ENCODE data around the gene NHLH1.

Gene NHLH1

DNA sequence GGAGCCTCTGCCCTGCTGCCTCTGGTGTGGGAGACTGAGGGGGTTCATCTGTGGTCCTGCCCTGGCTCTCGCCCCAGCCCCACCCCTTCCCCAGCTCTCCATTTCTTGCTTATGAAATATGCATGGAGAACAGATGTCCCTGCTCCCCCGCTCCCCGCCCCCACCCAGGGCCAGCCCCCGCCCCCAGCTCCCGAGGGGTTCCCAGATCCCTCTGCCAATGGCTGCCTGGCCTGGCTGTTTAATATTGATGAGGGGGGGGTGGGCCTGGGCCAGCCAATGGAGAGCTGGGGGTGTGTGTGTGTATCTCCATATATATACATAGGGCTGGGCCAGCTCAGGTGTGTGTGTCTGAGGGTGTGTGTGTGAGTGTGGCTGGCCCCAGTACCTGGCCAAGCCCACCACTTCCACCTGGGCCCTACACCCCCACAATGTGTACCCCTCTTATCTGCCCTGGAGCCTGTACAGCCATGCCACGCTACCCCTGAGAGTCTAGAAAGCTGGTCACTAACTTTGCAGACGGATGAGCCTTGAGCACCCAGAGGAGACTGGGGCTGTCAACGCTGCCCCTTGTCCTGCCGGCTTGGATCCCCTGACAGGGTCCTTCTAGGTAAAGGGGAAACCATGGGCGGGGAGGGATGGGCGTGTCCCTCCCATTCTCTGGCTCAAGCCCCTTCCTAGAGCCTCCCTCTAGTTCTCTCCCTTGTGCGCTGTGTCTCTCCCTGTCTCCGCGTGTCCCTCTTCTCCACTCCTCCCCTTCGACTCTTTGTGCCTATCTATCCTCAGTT lies at the start of gene NHLH1:
Gene NHLH1, plus strand, starts transcription at position 341 of the 785 bp plus-strand sequence. CDS start 3,661 bp downstream, outside the sequence.
- DNase-seq (ENCODE audit: low read depth in 3 of 3, low spot score in 1 of 3) = no peak

DNA sequence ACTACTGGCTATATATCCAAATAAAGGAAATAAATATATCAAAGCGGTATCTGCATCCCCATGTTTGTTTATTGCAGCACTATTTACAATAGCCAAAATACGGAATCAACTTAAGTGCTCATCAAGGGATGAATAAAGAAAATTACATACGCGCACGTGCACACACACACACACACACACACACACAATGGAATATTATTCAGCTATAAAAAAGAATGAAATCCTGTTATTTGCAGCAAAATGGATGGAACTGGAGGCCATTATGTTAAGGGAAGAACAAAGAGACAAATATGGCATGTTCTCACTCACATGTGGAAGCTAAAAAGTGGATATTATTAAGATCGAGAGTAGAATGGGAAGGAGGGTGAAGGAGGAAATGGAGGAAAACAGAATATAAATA lies 44.0 kb upstream of the NHLH1 start:
- no peak for DNase-seq (ENCODE audit: low read depth in 3 of 3, low spot score in 1 of 3)

DNA sequence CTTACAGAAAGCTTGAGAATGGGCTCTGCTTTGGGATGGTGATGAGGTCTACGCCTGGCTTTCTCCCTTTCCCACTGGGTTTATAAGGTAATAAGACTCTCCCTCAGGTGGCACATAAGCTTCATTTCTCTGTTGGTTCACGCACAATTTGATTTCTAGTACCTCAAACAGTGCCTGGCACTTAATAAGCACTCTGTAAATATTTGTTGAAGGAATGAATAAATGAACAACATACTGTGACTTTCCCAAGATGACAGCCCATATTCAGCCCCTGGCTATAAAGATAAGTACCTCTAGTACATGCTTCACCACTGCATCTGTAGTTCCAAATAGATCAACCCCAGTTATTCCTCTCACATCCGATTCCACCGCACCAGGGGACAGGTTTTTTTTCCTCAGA lies 41.6 kb upstream of the NHLH1 start:
- DNase-seq (ENCODE audit: low read depth in 3 of 3, low spot score in 1 of 3) = no peak

GRCh38 chr1:160326418-160326817 lies 40.5 kb upstream of the NHLH1 start:
- no peak for DNase-seq (ENCODE audit: low read depth in 3 of 3, low spot score in 1 of 3)

DNA sequence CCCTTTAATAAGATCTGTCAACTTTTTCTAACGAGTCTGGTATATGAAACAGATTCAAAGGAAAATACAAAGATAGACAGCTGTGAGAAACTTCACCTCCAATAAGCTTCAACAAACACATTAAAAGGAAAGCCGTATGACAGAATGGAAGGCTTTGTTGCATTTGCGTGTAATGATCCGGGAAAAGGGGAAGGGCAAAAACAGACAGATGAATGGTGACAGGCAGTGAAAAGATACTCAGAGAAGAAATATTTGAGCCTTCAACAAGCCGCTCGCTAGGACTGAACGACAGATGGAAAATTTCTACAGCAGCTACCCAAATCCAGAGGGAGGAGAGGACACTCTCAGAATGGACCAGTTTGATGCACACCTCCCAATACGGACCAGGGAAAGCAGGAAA lies 38.7 kb upstream of the NHLH1 start:
- no peak for DNase-seq (ENCODE audit: low read depth in 3 of 3, low spot score in 1 of 3)

- no peak for DNase-seq (ENCODE audit: low read depth in 3 of 3, low spot score in 1 of 3)
Measured at GRCh38 chr1:160330119-160330518, 36.8 kb upstream of the NHLH1 start.

GRCh38 chr1:160332516-160332915 lies 34.4 kb upstream of the NHLH1 start:
- no peak for DNase-seq (ENCODE audit: low read depth in 3 of 3, low spot score in 1 of 3)

DNA sequence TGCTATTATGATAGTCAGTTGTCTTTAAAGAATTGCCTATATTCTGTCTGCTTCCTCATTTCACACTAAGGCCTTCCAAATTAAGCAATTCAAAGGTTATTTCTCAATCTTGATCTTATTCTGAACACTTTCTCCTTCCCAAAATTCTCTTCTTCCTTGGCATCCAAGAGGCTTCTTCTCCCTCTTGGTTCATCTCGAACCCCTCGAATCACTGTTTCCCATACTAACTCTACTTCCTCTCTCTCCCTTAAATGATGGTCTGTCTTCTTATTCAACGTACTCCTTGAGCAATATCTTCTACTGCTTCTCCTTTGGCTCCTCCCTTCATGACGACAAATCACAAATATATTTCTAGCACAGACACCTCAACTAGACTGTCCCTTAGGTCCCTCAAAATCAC lies 28.3 kb upstream of the NHLH1 start:
- DNase-seq (ENCODE audit: low read depth in 3 of 3, low spot score in 1 of 3) = no peak

DNA sequence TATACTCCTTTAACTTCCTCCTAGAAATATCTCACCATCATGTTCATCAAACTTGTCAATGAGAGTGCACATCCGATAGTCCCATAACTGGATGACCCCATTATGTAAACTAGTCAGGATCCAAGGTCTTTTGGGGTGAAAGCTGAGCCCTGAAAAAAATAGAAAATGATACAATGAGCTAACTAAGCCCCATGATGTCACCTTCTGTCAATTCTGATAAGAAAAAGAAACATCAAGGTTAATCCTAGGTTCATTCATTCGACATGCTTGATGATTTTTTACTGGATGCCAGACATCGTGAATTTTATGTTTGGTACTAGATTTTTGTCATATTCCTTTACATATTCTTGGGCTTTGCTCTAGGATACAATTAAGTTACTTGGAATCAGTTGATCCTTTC lies 26.7 kb upstream of the NHLH1 start:
- DNase-seq (ENCODE audit: low read depth in 3 of 3, low spot score in 1 of 3) = no peak

- DNase-seq (ENCODE audit: low read depth in 3 of 3, low spot score in 1 of 3) = no peak
Measured at GRCh38 chr1:160340866-160341265, 26.0 kb upstream of the NHLH1 start.

DNA sequence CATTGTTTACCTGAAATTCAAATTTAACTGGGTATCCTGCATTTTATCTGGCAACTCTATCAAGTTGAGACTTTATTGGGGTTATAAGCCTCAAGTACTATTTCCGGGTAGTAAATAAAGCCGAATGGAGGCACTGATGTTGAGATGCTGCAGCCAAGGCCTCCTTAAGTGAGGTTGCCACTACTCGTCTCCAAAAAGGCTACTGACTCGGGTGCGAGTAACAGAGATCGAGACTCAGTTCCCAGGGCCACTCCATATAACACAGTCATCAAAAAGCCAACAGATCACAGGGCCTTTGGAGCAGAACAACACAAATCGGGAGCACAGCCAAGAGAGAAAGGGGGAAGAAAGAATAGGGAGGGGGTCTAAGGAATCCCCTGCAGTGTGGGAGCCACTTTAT lies 24.3 kb upstream of the NHLH1 start:
- no peak for DNase-seq (ENCODE audit: low read depth in 3 of 3, low spot score in 1 of 3)

DNA sequence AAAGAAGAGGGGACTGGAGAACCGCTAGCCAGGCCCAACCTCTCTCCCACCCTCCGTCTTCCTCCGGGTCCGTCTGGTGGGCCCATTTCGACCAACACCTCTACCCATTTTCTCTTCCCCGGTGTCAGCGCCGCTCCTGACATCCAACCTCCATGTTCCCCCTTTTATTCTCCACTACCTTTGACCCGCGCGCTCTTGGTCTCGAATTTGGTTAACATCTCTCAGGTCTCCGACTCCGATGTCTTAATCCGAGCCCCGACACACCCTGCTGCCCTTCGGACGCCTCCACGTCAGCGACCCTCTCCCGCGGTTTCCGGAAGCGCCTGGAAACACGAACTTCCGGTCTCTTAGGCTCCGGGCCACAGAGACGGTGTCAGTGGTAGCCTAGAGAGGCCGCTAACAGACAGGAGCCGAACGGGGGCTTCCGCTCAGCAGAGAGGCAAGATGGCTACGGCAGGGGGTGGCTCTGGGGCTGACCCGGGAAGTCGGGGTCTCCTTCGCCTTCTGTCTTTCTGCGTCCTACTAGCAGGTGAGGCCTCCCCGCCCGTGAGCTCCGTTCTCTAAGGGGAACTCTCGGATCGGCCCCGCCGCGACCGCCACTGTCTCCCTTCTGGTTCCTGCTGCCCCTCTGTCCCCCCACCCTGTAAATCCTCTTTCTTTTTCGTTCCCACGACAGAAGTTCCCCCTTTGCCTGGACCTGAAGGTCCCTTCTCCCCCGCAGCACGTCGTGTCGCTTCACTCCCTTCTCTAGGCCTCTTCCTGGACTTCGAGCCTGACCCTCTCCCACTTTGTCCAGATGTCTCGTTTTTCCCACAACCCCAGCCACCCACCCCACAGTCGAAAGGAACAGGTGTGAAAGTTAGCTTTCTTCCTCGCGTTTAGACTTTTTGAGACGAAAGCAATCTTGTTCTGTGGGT lies 23.7 kb upstream of the NHLH1 start, which contains the start of the genes COPA and NCSTN:
Gene COPA, minus strand, starts transcription at position 298 of the 917 bp plus-strand sequence. Its CDS starts 80 bp downstream, at position 218.
Gene NCSTN, plus strand, starts transcription at position 431 of the 917 bp plus-strand sequence. Its CDS starts 14 bp downstream, at position 445.
- peak; percentile 68 to 78 (median 73) for DNase-seq (ENCODE audit: low read depth in 3 of 3, low spot score in 1 of 3)

GRCh38 chr1:160344241-160344640 lies 22.6 kb upstream of the NHLH1 start:
- DNase-seq (ENCODE audit: low read depth in 3 of 3, low spot score in 1 of 3) = no peak

DNA sequence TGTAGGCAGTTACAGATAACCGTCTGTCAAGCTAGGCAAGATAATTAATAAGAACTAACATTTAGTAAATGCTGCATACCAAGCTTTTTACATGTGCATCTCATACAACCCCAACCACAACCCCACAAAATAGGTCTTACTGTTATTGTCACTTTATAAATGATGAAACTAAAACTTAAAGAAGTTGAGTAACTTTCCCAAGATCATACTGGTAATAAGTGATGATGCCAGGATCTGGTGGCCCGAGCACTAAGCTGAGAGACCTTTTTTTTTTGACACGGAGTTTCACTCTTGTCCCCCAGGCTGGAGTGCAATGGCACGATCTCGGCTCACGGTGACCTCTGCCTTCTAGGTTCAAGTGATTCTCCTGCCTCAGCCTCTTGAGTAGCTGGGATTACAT lies 21.9 kb upstream of the NHLH1 start:
- DNase-seq (ENCODE audit: low read depth in 3 of 3, low spot score in 1 of 3) = no peak

DNA sequence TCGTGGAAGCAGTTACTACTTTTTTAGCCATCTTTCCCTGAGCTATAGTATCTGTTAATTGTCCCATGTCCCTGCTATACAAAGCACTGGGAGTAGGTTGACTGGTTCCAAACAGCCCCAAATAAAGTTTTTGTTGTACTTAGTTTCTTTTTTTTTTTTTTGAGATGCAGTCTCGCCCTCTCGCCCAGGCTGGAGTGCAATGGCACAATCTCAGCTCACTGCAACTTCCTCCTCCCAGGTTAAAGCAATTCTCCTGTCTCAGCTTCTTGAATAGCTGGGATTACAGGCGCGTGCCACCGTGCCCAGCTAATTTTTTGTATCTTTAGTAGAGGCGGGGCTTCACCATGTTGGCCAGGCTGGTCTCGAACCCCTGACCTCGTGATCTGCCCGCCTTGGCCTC lies 20.4 kb upstream of the NHLH1 start:
- DNase-seq (ENCODE audit: low read depth in 3 of 3, low spot score in 1 of 3) = no peak

- DNase-seq (ENCODE audit: low read depth in 3 of 3, low spot score in 1 of 3) = no peak
Measured at GRCh38 chr1:160346958-160347357, 19.9 kb upstream of the NHLH1 start.

DNA sequence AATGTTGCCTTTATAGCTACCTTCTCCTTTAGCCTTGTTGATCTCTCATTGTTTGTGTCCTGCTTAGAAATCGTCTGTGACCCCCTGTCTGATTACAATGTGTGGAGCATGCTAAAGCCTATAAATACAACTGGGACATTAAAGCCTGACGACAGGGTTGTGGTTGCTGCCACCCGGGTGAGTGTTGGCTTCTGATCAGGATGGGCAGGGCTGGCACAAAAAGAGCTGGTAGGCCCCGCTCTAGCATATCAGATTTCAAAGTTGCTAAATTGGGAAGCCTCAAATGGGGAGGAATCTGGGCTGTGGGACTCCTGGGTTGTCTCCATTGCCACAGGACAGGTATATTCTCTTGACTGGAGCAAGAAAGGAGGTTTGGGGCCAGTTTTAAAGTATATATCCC lies 15.2 kb upstream of the NHLH1 start:
- no peak for DNase-seq (ENCODE audit: low read depth in 3 of 3, low spot score in 1 of 3)

DNA sequence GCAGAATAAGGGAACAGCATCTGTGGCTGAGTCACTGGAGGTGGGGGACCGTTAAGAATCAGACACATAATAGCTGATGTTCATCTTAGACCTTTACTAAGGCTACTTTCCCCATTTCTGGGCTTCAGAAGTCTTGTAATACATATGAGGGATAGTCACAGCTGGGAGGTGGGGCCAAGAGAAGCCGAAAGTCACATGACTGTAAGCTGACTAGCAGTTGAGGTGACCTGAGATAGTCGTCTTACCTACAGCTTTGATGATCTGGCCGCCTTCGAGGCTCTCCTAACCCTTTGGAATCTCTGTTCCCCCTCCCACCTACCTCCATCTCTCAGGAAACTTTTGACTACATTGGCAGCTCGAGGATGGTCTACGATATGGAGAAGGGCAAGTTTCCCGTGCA lies 14.3 kb upstream of the NHLH1 start:
- no peak for DNase-seq (ENCODE audit: low read depth in 3 of 3, low spot score in 1 of 3)

DNA sequence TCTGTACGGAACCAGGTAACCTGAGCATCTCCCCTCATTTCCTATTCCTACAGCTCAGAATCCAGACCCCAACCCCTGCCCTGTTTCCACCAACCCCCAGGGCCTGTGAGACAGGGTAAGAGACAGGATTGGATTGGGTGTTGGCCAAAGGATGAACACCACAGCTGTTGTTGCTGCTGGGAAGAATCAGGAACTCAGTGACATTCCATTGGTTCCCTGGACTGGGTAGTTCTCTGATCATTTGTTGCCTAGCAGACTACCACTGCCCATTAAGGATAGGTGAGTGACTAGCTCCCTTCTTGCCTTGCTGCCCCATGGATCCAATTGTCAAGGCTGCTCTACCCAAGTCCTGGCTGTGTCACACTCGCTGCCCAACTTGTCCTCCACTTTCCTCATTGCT lies 13.6 kb upstream of the NHLH1 start:
- no peak for DNase-seq (ENCODE audit: low read depth in 3 of 3, low spot score in 1 of 3)

DNA sequence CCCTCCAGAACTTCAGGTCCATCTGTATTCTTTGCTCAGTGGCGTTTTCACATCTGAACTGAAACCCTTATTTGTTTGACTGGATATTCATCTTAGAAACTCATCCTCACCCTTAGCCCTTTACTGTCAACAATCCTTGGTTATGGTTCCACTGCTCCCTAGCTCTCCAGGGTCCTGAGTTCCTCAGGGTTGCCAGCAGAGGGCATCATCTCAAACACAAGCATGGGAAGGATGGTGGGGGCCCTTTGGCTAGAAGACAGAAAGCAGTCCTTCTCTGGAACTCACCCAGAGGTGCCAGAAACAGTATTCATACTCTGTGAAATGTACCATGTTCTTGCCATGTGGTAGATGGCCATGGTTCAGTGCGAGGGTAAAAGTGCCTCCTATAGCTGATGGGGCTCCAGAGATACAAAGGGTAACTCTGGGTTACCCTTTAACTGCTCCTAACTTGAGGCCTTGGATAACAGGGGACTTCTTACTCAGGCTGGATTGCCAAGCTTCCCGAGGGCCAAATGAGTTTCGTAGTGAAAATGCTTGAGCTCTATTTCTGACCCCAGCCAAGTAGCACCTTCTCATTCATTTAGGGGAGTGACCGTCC lies 12.4 kb upstream of the NHLH1 start:
- no peak for DNase-seq (ENCODE audit: low read depth in 3 of 3, low spot score in 1 of 3)

GRCh38 chr1:160357286-160358002 lies 9.4 kb upstream of the NHLH1 start:
- no peak for DNase-seq (ENCODE audit: low read depth in 3 of 3, low spot score in 1 of 3)

Data from stimulated activated CD4-positive, alpha-beta T cell treated with anti-CD3 and anti-CD28 coated beads, TNF-alpha, amount 100 ng/mL, for 1 hour (primary cell).